OCI-LY1 (cell line): ENCODE data around the gene SUMO4.

Source experiments
- H2AFZ ChIP-seq: fragments of 200-600 bp; sonication (generic), shearing (Covaris generic); 2 replicates; pipeline ENCODE4 v1.6.0; 2014; ENCODE audit warnings: antibody characterized with exemption, mild to moderate bottlenecking, low read length
- H3F3A ChIP-seq: fragments of 200-600 bp; sonication (generic), shearing (Covaris generic); 2 replicates; pipeline ENCODE4 v1.6.0; 2014; ENCODE audit warnings: mild to moderate bottlenecking, antibody characterized with exemption, low read length, moderate library complexity; ENCODE audit not compliant: insufficient read depth
- H3K27ac ChIP-seq: fragments of 200-600 bp; sonication (generic); 2 replicates; pipeline ENCODE4 v1.5.1; 2014; ENCODE audit warnings: low read length, mixed run types, mild to moderate bottlenecking, low read depth; ENCODE audit not compliant: poor library complexity, severe bottlenecking
- H3K27me3 ChIP-seq: fragments of 200-600 bp; sonication (generic); 2 replicates; pipeline ENCODE4 v1.6.0; 2014; ENCODE audit warnings: antibody characterized with exemption, mild to moderate bottlenecking, low read length, moderate library complexity; ENCODE audit not compliant: insufficient read depth
- H3K36me3 ChIP-seq: fragments of 200-600 bp; sonication (generic); 2 replicates; pipeline ENCODE4 v1.6.1; 2014; ENCODE audit warnings: mild to moderate bottlenecking, antibody characterized with exemption, low read length, moderate library complexity, mixed read lengths; ENCODE audit not compliant: insufficient read depth
- H3K4me1 ChIP-seq: fragments of 200-600 bp; sonication (generic); 2 replicates; pipeline ENCODE4 v1.5.1; 2014; ENCODE audit warnings: mild to moderate bottlenecking, low read length, moderate library complexity; ENCODE audit not compliant: insufficient read depth, severe bottlenecking
- H3K4me2 ChIP-seq: fragments of 200-600 bp; sonication (generic), shearing (Covaris generic); 2 replicates; pipeline ENCODE4 v1.6.1; 2014; ENCODE audit warnings: low read length
- H3K4me3 ChIP-seq: fragments of 200-600 bp; sonication (generic); 2 replicates; pipeline ENCODE4 v1.5.1; 2014; ENCODE audit warnings: low read length, low read depth, mild to moderate bottlenecking, mixed read lengths; ENCODE audit not compliant: poor library complexity, severe bottlenecking
- H3K79me2 ChIP-seq: fragments of 200-600 bp; shearing (Covaris generic); 2 replicates; pipeline ENCODE4 v1.6.1; 2016; ENCODE audit warnings: mixed run types, low read length, mixed read lengths; ENCODE audit not compliant: insufficient read depth
- H3K9ac ChIP-seq: fragments of 200-600 bp; sonication (generic), shearing (Covaris generic); 2 replicates; pipeline ENCODE4 v1.6.1; 2014; ENCODE audit warnings: mild to moderate bottlenecking, low read length, mixed read lengths
- H3K9me2 ChIP-seq: fragments of 200-600 bp; sonication (generic), shearing (Covaris generic); 2 replicates; pipeline ENCODE4 v1.6.1; 2014; ENCODE audit warnings: low read depth, mild to moderate bottlenecking, low read length, mixed read lengths
- H3K9me3 ChIP-seq: fragments of 200-600 bp; shearing (Covaris generic); 2 replicates; pipeline ENCODE4 v1.6.1; 2014; ENCODE audit warnings: low read length, mixed read lengths
- H4K20me1 ChIP-seq: fragments of 200-600 bp; sonication (generic), shearing (Covaris generic); 2 replicates; pipeline ENCODE4 v1.6.0; 2016; ENCODE audit warnings: mild to moderate bottlenecking, low read length; ENCODE audit not compliant: insufficient read depth
- EZH2 ChIP-seq: fragments of 200-600 bp; sonication (generic), shearing (Covaris generic); IDR thresholded peaks from 2 replicates; pipeline ENCODE4 v1.8.0; 2017; ENCODE audit warnings: borderline replicate concordance, mixed run types, mild to moderate bottlenecking, antibody characterized with exemption, low read length, moderate library complexity, mixed read lengths
- TF ChIP-seq, protein P1 (sequence below): fragments of 200-600 bp; sonication (generic), shearing (Covaris generic); IDR thresholded peaks from 2 replicates; pipeline ENCODE4 v1.5.1; 2017; ENCODE audit warnings: mild to moderate bottlenecking, antibody characterized with exemption, low read length, moderate library complexity, mixed read lengths

Gene SUMO4

GRCh38 chr6:149433881-149434280, 33.8 kb downstream of the SUMO4 start:
- Histone ChIP-seq H3K9me2 (no peaks in the 10 kb centered on the region), H3K36me3 (no peaks in the 10 kb centered on the region), H3K4me2 (no peak overlapping the region), H3K9ac (no peak overlapping the region), H4K20me1 (no peaks in the 10 kb centered on the region), H3K9me3 (no peaks in the 10 kb centered on the region), H2AFZ (no peak overlapping the region), H3K4me1 (no peaks in the 10 kb centered on the region), H3K79me2 (no peaks in the 10 kb centered on the region), H3K27ac (no peak overlapping the region), H3K27me3 (no peaks in the 10 kb centered on the region), H3F3A (no peaks in the 10 kb centered on the region), H3K4me3 (no peak overlapping the region)
- no peak for TF ChIP-seq EZH2
- TF ChIP-seq, protein P1, sequence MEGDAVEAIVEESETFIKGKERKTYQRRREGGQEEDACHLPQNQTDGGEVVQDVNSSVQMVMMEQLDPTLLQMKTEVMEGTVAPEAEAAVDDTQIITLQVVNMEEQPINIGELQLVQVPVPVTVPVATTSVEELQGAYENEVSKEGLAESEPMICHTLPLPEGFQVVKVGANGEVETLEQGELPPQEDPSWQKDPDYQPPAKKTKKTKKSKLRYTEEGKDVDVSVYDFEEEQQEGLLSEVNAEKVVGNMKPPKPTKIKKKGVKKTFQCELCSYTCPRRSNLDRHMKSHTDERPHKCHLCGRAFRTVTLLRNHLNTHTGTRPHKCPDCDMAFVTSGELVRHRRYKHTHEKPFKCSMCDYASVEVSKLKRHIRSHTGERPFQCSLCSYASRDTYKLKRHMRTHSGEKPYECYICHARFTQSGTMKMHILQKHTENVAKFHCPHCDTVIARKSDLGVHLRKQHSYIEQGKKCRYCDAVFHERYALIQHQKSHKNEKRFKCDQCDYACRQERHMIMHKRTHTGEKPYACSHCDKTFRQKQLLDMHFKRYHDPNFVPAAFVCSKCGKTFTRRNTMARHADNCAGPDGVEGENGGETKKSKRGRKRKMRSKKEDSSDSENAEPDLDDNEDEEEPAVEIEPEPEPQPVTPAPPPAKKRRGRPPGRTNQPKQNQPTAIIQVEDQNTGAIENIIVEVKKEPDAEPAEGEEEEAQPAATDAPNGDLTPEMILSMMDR: no peak

DNA sequence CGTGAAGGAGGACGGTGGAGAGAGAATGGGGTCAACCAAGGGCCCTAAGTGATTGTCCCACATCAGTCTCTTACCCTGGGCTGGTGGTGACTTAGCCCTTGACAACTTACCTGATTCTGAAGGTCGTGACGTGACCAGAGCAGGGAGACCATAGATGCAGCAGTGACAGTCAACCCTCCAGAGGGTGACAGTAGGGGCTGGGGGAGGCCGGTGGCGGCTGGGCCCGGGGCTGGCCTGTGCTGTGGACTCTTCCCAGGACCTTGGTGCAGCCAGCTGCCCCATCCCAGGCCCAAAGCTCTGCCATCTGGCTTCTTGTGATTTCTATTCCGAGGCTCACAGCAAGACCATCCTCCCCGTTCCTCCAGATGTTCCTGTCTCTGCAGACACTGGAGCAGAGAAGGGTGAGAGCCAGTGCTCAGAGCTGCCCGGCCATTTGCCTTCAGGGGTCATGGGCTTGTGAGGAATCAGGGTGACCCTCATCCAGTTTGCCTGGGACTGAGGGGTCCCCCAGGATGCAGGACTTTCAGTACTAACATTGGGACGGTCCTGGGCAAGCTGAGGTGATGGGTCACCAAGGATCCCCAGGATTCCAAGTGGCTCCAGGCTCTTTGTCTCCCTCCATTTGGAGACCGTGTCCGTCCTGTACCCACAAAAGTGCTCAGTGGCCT, 36.0 kb downstream of the SUMO4 start:
- no peaks in the 10 kb centered on the region for H3F3A ChIP-seq
- H4K20me1 ChIP-seq: no peaks in the 10 kb centered on the region
- no peak overlapping the region for H3K27ac ChIP-seq
- no peak overlapping the region for H3K9ac ChIP-seq
- H3K9me3 ChIP-seq: no peaks in the 10 kb centered on the region
- no peak overlapping the region for H3K4me3 ChIP-seq
- no peaks in the 10 kb centered on the region for H3K27me3 ChIP-seq
- H3K4me2 ChIP-seq: no peak overlapping the region
- no peaks in the 10 kb centered on the region for H3K36me3 ChIP-seq
- no peak for TF ChIP-seq EZH2
- TF ChIP-seq, protein P1: no peak
- no peak overlapping the region for H2AFZ ChIP-seq
- H3K9me2 ChIP-seq: no peaks in the 10 kb centered on the region
- H3K4me1 ChIP-seq: no peaks in the 10 kb centered on the region
- no peaks in the 10 kb centered on the region for H3K79me2 ChIP-seq

GRCh38 chr6:149436647-149437046, 36.6 kb downstream of the SUMO4 start:
- TF ChIP-seq EZH2: no peak
- TF ChIP-seq, protein P1: no peak
- Histone ChIP-seq H2AFZ (no peak overlapping the region), H3K79me2 (no peaks in the 10 kb centered on the region), H3K27me3 (no peaks in the 10 kb centered on the region), H3K4me1 (no peaks in the 10 kb centered on the region), H3K4me3 (no peak overlapping the region), H3K9me2 (no peaks in the 10 kb centered on the region), H3K4me2 (no peak overlapping the region), H3F3A (no peaks in the 10 kb centered on the region), H3K27ac (no peak overlapping the region), H4K20me1 (no peaks in the 10 kb centered on the region), H3K9ac (no peak overlapping the region), H3K36me3 (no peaks in the 10 kb centered on the region), H3K9me3 (no peaks in the 10 kb centered on the region)
